GM19468 (cell line): Measurements from ENCODE around the gene SOST.

Source experiments
- ATAC-seq: cut with Tn5 transposase; IDR thresholded peaks from one replicate; pipeline ENCODE4 v1.9.1; 2021; ENCODE audit warnings: mild to moderate bottlenecking, moderate library complexity, moderate number of reproducible peaks; ENCODE audit not compliant: unreplicated experiment; ENCODE audit errors: extremely low read depth

SOST gene

DNA sequence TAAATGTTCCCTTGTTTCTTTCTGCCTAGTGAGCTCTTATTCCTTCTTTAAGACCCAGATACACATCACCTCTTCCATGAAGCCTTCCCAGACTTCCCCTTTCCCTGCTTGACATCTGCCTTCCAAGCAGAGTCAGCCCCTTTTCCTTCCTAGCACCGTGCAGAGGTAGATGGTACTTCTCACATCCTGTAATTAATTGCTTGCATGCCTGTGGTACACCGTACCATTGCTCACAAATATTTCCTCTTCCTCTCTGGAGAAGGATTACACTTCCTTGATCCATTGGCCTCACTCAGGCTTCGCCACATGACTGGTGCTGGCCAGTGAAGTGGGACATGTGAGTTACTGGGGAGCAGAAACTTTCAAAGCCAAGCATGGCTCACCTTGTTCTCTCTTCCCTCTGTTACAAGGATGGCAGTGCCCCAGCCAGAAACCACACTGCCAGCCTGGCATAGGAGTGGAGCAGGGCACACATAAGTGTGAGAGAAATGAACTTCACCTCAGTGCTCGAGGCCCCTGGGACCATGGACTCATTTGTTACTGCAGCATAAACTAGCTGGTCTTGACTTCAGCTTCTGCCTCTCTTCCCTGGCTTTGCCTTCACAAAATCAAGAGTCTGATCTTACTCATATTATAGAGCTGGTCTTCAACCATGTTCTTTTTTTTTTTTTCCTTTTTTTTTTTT is 44.0 kb downstream of the SOST start:
- no peak for ATAC-seq

DNA sequence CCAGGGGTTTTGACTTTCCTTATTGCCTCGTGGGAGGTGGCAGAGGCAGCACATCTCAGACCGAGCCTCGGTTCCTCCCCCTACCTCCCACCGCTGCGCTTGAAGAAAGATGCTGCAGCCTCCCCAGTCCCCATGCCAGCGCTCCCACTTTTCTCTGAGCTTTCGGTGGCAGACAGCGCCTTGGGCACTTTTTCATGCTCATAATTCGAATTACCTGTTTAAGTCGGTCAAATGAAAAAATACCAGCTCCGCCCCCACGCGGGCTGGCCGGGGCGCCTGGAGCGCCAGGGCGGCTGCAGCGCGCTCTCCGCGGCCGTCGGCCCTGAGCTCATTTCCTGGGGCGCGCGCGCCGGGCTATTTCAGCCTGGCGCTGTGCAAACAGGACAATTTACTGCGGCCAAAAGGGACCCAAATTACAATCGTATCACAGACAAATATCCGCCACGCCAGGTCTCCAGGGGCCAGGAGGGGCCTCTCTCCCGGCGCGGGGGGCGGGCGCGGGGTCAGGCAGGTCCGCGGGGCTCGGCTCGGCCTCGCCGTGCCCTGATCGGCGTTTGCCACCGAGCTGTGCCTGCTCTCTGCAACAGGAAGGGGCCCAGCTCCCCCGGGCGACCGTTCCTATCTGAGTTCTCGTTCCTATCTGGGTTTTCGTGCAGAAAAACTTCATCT is 45.0 kb downstream of the SOST start:
- no peak for ATAC-seq

DNA sequence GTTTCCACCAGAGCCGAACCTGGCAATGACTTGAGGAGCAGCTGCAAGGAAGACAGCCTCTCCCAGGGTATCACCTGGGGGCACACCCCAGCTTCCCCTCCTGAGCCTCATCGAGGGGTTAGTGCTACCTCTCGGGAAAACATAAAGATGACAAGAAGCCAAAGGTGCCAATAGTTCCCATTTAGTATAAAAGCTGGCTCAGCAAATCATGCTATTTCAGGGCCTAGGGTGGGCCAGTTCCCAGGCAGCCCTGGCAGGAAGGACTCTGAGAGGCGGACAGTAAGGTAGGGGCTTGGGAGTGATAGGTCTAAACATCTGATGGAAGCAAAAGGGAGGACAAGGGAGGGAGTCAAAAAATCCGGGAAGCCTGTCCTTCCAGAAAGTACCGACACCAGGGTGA is 46.2 kb downstream of the SOST start:
- ATAC-seq, result no peak

DNA sequence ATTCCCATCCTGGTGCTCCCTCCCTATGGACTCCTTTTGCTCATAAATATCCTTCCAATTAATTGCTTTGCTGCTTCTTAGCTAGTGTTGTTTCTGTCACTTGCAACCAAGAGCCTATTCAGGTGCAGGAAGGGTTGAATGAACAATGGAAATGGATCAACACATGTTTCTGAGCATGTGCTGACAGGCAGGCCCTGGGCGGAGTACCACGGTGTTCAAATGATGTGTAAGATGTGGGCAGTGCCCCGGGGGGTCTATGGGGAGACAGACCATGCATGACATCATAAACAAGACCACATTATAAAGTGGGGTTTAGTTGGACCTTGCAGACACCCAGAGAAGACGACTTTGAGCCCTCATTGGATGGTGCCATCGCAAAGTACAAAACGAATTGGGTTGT is 48.5 kb downstream of the SOST start:
- ATAC-seq, result no peak

DNA sequence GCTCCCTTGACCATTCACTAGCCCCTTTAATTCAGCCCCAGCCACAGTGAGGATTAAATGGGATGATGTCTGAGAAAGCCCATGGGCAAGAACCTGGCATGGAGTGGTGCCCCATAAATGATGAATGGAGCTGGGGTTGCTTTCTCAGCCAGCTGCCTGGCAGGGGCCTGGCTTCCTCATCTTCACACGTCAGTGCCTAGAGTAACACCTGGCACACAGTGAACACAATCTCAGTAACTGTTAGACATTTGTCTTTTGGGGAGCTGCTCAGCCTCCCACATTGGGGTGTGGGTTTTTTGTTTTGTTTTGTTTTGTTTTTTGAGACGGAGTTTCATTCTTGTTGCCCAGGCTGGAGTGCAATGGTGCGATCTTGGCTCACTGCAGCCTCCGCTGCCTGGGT is 49.4 kb downstream of the SOST start:
- no peak for ATAC-seq

DNA sequence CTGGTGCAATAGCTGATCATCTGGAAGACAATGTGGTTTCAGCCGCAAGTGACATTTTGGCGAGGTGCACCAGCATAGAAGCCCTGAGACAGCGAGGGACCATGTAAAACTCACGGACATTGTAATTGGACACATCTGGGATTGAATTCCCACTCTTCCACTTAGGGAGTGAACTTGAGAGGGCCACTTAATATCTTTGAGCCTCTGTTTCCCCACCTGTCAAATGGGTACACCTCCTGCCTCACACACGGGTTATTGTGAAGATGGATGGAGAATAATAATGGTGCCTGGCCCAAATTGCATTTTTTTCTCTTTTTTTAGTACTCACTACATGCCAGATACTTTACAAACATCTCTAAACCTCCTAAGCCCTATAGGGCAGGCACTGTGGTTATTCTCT is 51.4 kb downstream of the SOST start:
- no peak for ATAC-seq

DNA sequence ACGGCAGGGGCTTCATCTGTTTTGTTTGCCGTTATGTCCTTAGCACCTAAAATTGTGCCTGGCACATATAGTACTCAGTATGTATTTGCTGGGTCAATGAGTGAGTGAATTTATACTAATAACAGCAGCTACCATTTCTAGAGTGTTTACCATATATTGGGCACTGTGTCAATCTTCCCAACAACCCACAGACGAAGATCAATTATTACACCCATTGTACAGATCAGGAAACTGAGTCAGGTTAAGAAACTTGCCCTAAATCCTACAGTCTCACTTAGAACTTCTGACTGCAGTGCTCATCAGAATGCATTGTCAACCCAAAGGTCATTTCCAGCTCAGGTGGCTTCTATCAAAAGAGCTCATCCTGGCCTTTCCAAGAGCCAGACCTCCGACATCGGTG is 52.4 kb downstream of the SOST start:
- no peak for ATAC-seq
